Retinal pigment epithelial cell (primary cell): Measurements from ENCODE around the gene CLP1.
"Not testable (repeated sequence)": the region's sequence is repeated elsewhere in the genome, so short reads cannot be mapped to it uniquely, and the experiment has no call there.

Experiments used
- DNase-seq: peaks from one replicate; pipeline ENCODE4 v3.0.0-alpha.2; 2010; ENCODE audit warnings: low read depth
- H3K4me3 ChIP-seq: 2 replicates; pipeline ENCODE4 v1.5.1; 2011; ENCODE audit warnings: mild to moderate bottlenecking, low read length, control low read depth, moderate library complexity
- CTCF ChIP-seq: conservative IDR thresholded peaks from 2 replicates; pipeline ENCODE4 v1.5.1; 2011; ENCODE audit warnings: low read depth, low read length, control low read depth, inconsistent platforms

Gene CLP1

GRCh38 chr11:57704932-57705331 is 47.4 kb downstream of the CLP1 start:
- H3K4me3 ChIP-seq, result no peak overlapping the region
- DNase-seq, result no peak
- no peak for TF ChIP-seq CTCF

- not testable (repeated sequence) for H3K4me3 ChIP-seq, DNase-seq
Measured at GRCh38 chr11:57705432-57705831, 47.9 kb downstream of the CLP1 start.

DNA sequence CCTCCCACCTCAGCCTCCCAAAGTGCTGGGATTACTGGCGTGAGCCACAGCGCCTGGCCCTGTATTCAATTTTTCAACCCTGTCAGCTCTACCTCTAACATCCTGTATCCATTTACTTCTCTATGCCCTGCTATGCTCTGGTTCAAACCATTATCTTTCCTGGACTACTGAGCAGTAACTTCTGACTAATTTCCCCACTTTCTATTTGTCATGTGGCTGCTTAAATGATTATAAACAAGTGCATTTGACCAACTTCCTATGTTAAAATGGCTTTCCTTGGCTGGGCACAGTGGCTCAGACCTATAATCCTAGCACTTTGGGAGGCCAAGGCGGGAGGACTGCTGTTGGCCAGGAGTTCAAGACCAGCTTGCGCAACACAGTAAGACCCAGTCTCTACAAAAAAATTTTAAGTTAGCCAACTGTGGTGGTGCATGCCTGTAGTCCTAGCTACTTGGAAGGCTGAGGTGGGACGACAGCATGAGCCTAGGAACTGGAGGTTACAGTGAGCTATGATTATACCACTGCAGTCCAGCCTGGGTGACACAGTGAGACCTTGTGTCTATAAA is 52.3 kb downstream of the CLP1 start:
- DNase-seq, result no peak
- no peak overlapping the region for H3K4me3 ChIP-seq
- no peak for TF ChIP-seq CTCF
